ENCODE measurements around the gene ATP9B. TPM values are rescaled to one million over a fixed set of nuclear protein-coding genes. Genes with fewer than 3 reads are reported as not detected.
A peak's percentile ranks its signal among the peaks of the same experiment; 100 is the strongest.

The ATP9B gene
- total RNA-seq, 2 donors from 2014 or later = 25.9 to 34.6 TPM

GRCh38 chr18:79385708-79386341 is 316.6 kb downstream of the ATP9B start:
- DNase-seq (ENCODE audit: low spot score in 2 of 2) (peak in 1 of 2 donors; percentile 47), ATAC-seq (no peak)
- no peak overlapping the region for H3K27ac Mint-ChIP-seq
- no peaks in the 10 kb centered on the region for H3K36me3 Mint-ChIP-seq
- H3K9me3 Mint-ChIP-seq = no peaks in the 10 kb centered on the region

- ATAC-seq (no peak), DNase-seq (ENCODE audit: low spot score in 2 of 2) (peak in 1 of 2 donors; percentile 53)
- Mint-ChIP-seq H3K9me3 (no peaks in the 10 kb centered on the region), H3K36me3 (no peaks in the 10 kb centered on the region), H3K27ac (peak overlapping the region in 1 of 2 donors; percentile 25)
Measured at GRCh38 chr18:79386547-79386946, 317.4 kb downstream of the ATP9B start.

GRCh38 chr18:79387214-79387613 is 318.0 kb downstream of the ATP9B start:
- Mint-ChIP-seq H3K9me3 (no peaks in the 10 kb centered on the region), H3K27ac (peak overlapping the region in 1 of 2 donors; percentile 19), H3K36me3 (no peaks in the 10 kb centered on the region)
- DNase-seq (ENCODE audit: low spot score in 2 of 2) = no peak
- no peak for ATAC-seq

GRCh38 chr18:79387615-79388014 is 318.4 kb downstream of the ATP9B start:
- ATAC-seq (no peak), DNase-seq (ENCODE audit: low spot score in 2 of 2) (no peak)
- Mint-ChIP-seq H3K36me3 (no peaks in the 10 kb centered on the region), H3K9me3 (no peaks in the 10 kb centered on the region), H3K27ac (peak overlapping the region in 1 of 2 donors; percentile 19)

GRCh38 chr18:79388043-79388442 is 318.8 kb downstream of the ATP9B start:
- Mint-ChIP-seq H3K36me3 (no peaks in the 10 kb centered on the region), H3K27ac (no peak overlapping the region), H3K9me3 (no peaks in the 10 kb centered on the region)
- peak in 1 of 2 donors; percentile 43 for DNase-seq (ENCODE audit: low spot score in 2 of 2)
- no peak for ATAC-seq

GRCh38 chr18:79389689-79390088 is 320.5 kb downstream of the ATP9B start:
- Mint-ChIP-seq H3K27ac (no peak overlapping the region), H3K9me3 (no peaks in the 10 kb centered on the region), H3K36me3 (no peaks in the 10 kb centered on the region)
- DNase-seq (ENCODE audit: low spot score in 2 of 2) (no peak), ATAC-seq (no peak)

- peaks cover 0 to 5% of the 10 kb centered on the region in 2 donors for H3K36me3 Mint-ChIP-seq
- DNase-seq (ENCODE audit: low spot score in 2 of 2) = peak in 1 of 2 donors; percentile 54
- no peaks in the 10 kb centered on the region for H3K9me3 Mint-ChIP-seq
- H3K27ac Mint-ChIP-seq = peak overlapping the region in 1 of 2 donors; percentile 93
- ATAC-seq = no peak
Measured at GRCh38 chr18:79392226-79392625, 323.0 kb downstream of the ATP9B start.

- H3K9me3 Mint-ChIP-seq = no peaks in the 10 kb centered on the region
- H3K36me3 Mint-ChIP-seq = peaks cover 1 to 15% of the 10 kb centered on the region in 2 donors
- ATAC-seq (peak; percentile 1 to 2), DNase-seq (ENCODE audit: low spot score in 2 of 2) (peak; percentile 30 to 61)
- H3K27ac Mint-ChIP-seq = peak overlapping the region; percentile 87 to 93
Measured at GRCh38 chr18:79393181-79393634, 324.0 kb downstream of the ATP9B start.

- peaks cover 8 to 21% of the 10 kb centered on the region in 2 donors for H3K36me3 Mint-ChIP-seq
- ATAC-seq = peak; percentile 27 to 39
- H3K27ac Mint-ChIP-seq = peak overlapping the region; percentile 93 to 94
- peak; percentile 42 to 79 for DNase-seq (ENCODE audit: low spot score in 2 of 2)
- H3K9me3 Mint-ChIP-seq = no peaks in the 10 kb centered on the region
Measured at GRCh38 chr18:79393635-79394533, 324.7 kb downstream of the ATP9B start.

GRCh38 chr18:79394534-79395307 is 325.5 kb downstream of the ATP9B start:
- H3K36me3 Mint-ChIP-seq = peaks cover 12 to 25% of the 10 kb centered on the region in 2 donors
- peak; percentile 73 to 93 for DNase-seq (ENCODE audit: low spot score in 2 of 2)
- ATAC-seq = peak; percentile 56 to 74
- peak overlapping the region; percentile 81 to 93 for H3K27ac Mint-ChIP-seq
- H3K9me3 Mint-ChIP-seq = no peaks in the 10 kb centered on the region

GRCh38 chr18:79395308-79395640 is 326.1 kb downstream of the ATP9B start:
- H3K36me3 Mint-ChIP-seq = peaks cover 12 to 25% of the 10 kb centered on the region in 2 donors
- H3K9me3 Mint-ChIP-seq = no peaks in the 10 kb centered on the region
- peak overlapping the region in 1 of 2 donors; percentile 93 for H3K27ac Mint-ChIP-seq
- ATAC-seq (peak in 1 of 2 donors; percentile 22), DNase-seq (ENCODE audit: low spot score in 2 of 2) (no peak)

- ATAC-seq (peak; percentile 42 to 53), DNase-seq (ENCODE audit: low spot score in 2 of 2) (peak; percentile 82 to 89)
- Mint-ChIP-seq H3K9me3 (no peaks in the 10 kb centered on the region), H3K27ac (peak within 1 kb of the TSS; percentile 81 to 93), H3K36me3 (peaks cover 13 to 26% of the 10 kb centered on the region in 2 donors)
Measured at GRCh38 chr18:79395761-79396404, 326.7 kb downstream of the ATP9B start, which contains the start of gene NFATC1. NFATC1 (plus strand) TSS chr18:79395930; CDS start chr18:79396225, 295 bp downstream.

- ATAC-seq = no peak
- peak overlapping the region in 1 of 2 donors; percentile 93 for H3K27ac Mint-ChIP-seq
Measured at GRCh38 chr18:79396431-79397246, 327.4 kb downstream of the ATP9B start.

GRCh38 chr18:79397247-79397829 is 328.1 kb downstream of the ATP9B start:
- DNase-seq (ENCODE audit: low spot score in 2 of 2) (no peak), ATAC-seq (no peak)
- peaks cover 21 to 36% of the 10 kb centered on the region in 2 donors for H3K36me3 Mint-ChIP-seq
- H3K27ac Mint-ChIP-seq = peak overlapping the region; percentile 65 to 93
- no peaks in the 10 kb centered on the region for H3K9me3 Mint-ChIP-seq

More at GRCh38 chr18:79396431-79397246, 327.4 kb downstream of the ATP9B start:
- peak; percentile 49 to 59 for DNase-seq (ENCODE audit: low spot score in 2 of 2)
- Mint-ChIP-seq H3K9me3 (no peaks in the 10 kb centered on the region), H3K36me3 (peaks cover 20 to 34% of the 10 kb centered on the region in 2 donors)

Data from activated naive CD4-positive, alpha-beta T cell treated with anti-CD3 and anti-CD28 coated beads, Interleukin-2, amount 50 U/mL, for 72 hours (primary cell).